Measurements from ENCODE around the gene SYNDIG1. TPM values are rescaled to one million over a fixed set of nuclear protein-coding genes. Genes with fewer than 3 reads are reported as not detected.

Gene SYNDIG1
- total RNA-seq, 1 experiment from 2014 or later: 5.4 TPM

DNA sequence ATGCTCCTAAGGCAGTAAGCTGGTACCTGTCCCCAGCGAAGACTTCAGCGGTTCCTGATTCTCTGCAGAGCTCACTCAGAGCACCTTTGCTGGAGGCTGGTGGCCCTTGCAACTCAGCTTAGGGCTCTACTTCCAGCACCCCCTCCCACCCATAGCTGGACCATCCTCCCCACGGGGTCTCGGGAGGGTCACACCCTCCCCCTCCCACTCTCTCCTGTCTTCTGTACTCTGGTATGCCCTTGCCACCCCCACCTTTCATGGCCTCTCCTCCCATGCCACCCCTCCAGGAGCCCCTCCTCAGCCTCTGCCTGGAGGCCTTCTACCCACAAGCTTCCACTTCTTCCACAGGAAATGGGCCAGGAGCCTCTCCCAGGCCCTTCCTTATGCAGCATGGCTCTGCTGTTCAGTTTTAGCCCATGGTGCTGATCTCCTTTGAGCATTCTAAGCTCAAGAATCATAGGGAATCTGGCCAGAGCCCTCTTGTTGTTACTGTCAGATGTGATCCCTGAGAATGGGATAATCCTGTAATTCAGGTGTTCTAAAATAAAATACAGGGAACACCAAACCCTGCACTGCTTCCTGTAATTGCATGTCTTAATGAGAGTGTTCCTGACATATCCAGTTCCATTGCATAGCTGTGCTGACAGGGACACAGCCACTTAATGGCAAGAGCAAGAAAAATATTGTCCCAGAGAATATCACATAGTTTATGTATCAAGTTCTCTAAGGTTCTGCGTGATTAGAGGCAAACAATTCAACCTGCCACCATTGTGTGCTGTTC is 142.1 kb downstream of the SYNDIG1 start:
- H3K79me1 ChIP-seq (ENCODE audit: insufficient read depth, low read depth, low read length, poor library complexity, severe bottlenecking): no peaks in the 10 kb centered on the region
- peaks cover 6% of the 10 kb centered on the region; the same call in 1 of the 2 replicates for H3K4me1 ChIP-seq (ENCODE audit: insufficient read depth, low read length)
- H3K56ac ChIP-seq (ENCODE audit: insufficient read length, low read depth, low read length): no peak overlapping the region
- H3K23ac ChIP-seq (ENCODE audit: insufficient read length, low read depth, low read length): no peak overlapping the region
- H2BK12ac ChIP-seq (ENCODE audit: insufficient read length, low read depth, low read length): no peak overlapping the region
- H2AK5ac ChIP-seq (ENCODE audit: insufficient read length, low read length): no peak overlapping the region
- DNase-seq: no peak
- TF ChIP-seq, protein P1, sequence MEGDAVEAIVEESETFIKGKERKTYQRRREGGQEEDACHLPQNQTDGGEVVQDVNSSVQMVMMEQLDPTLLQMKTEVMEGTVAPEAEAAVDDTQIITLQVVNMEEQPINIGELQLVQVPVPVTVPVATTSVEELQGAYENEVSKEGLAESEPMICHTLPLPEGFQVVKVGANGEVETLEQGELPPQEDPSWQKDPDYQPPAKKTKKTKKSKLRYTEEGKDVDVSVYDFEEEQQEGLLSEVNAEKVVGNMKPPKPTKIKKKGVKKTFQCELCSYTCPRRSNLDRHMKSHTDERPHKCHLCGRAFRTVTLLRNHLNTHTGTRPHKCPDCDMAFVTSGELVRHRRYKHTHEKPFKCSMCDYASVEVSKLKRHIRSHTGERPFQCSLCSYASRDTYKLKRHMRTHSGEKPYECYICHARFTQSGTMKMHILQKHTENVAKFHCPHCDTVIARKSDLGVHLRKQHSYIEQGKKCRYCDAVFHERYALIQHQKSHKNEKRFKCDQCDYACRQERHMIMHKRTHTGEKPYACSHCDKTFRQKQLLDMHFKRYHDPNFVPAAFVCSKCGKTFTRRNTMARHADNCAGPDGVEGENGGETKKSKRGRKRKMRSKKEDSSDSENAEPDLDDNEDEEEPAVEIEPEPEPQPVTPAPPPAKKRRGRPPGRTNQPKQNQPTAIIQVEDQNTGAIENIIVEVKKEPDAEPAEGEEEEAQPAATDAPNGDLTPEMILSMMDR (conservative IDR thresholded peaks at IDR 0.05): no peak
- no CpG with 5 or more reads among the region's 5 CpGs for WGBS (ENCODE audit: extremely low coverage, insufficient read length, low lambda C conversion rate)
- no peaks in the 10 kb centered on the region; the same call in none of the 2 replicates for H3K27me3 Mint-ChIP-seq (ENCODE audit: low read depth)
- H3K27me3 ChIP-seq (ENCODE audit: insufficient read depth, low read length): no peaks in the 10 kb centered on the region
- no peak overlapping the region for H3K4me2 ChIP-seq (ENCODE audit: insufficient read depth, insufficient read length, low read length)
- H3K27ac ChIP-seq (ENCODE audit: insufficient read length, low read depth, low read length): no peak overlapping the region
- no peak overlapping the region for H3T11ph ChIP-seq (ENCODE audit: low read length)
- peaks cover 16 to 21% of the 10 kb centered on the region in 2 experiments for H3K4me1 Mint-ChIP-seq
- no peak overlapping the region for H2BK120ac ChIP-seq (ENCODE audit: low read depth, low read length, poor library complexity, severe bottlenecking)
- no peaks in the 10 kb centered on the region for H4K20me1 ChIP-seq (ENCODE audit: control insufficient read depth, insufficient read depth, insufficient read length)
- no peak overlapping the region for H4K91ac ChIP-seq (ENCODE audit: insufficient read length, low read depth, low read length)
- H3K4ac ChIP-seq (ENCODE audit: low read depth, low read length): no peak overlapping the region
- H4K5ac ChIP-seq (ENCODE audit: insufficient read length, low read depth, low read length): no peak overlapping the region
- no peak overlapping the region for H4K8ac ChIP-seq (replicated peaks; ENCODE audit: insufficient read length, low read depth, low read length)
- H3K23me2 ChIP-seq (ENCODE audit: insufficient read length, low read depth, low read length, poor library complexity, severe bottlenecking): no peaks in the 10 kb centered on the region
- H3K9ac ChIP-seq (ENCODE audit: extremely low read depth, insufficient read length, low read length): no peak overlapping the region
- H3K18ac ChIP-seq (ENCODE audit: insufficient read length, low read depth, low read length): no peak overlapping the region
- no peak overlapping the region for H3K14ac ChIP-seq (ENCODE audit: insufficient read depth, low read length)
- H3K79me2 ChIP-seq (ENCODE audit: insufficient read depth, low read length): no peaks in the 10 kb centered on the region
- H2BK5ac ChIP-seq (ENCODE audit: insufficient read length, low read length): no peak overlapping the region
- H2BK20ac ChIP-seq (ENCODE audit: low read depth, low read length, poor library complexity, severe bottlenecking): no peak overlapping the region
- no peak overlapping the region for H3K4me3 Mint-ChIP-seq
- H3K9me3 Mint-ChIP-seq: no peaks in the 10 kb centered on the region
- H3K9me3 ChIP-seq (ENCODE audit: control insufficient read depth, low read depth, low read length): no peaks in the 10 kb centered on the region
- H3K36me3 Mint-ChIP-seq (ENCODE audit: insufficient read depth in 1 of 3, low read depth in 3 of 3): peaks cover 0 to 2% (median 0%) of the 10 kb centered on the region in 3 experiments; a peak in 2 of 7 replicates
- H2BK15ac ChIP-seq (ENCODE audit: low read depth, low read length): no peak overlapping the region
- peak overlapping the region; percentile 12 to 76 (median 48); a peak in 2 of 7 replicates for H3K27ac Mint-ChIP-seq
- no peak overlapping the region for H2AFZ ChIP-seq (ENCODE audit: low read length)
